Panc1 (cell line): ENCODE results near the gene NFATC2.

Experiments used
- POLR2AphosphoS5 ChIP-seq: IDR thresholded peaks from 2 replicates; pipeline ENCODE4 v1.6.1; 2012; ENCODE audit warnings: mild to moderate bottlenecking, low read depth, low read length, moderate library complexity
- REST ChIP-seq, 2 experiments: IDR thresholded peaks; 2 replicates each; pipeline ENCODE4 v1.6.1; 2011 to 2012; ENCODE audit warnings: low read depth in 2 of 2, control low read depth in 1 of 2, low read length in 1 of 2, mild to moderate bottlenecking in 1 of 2, moderate library complexity in 1 of 2; ENCODE audit not compliant: insufficient read depth in 1 of 2
- SIN3A ChIP-seq: IDR thresholded peaks from 2 replicates; pipeline ENCODE4 v1.6.1; 2012; ENCODE audit warnings: low read depth, mild to moderate bottlenecking, low read length, moderate library complexity, borderline replicate concordance; ENCODE audit not compliant: insufficient read depth
- TCF7L2 ChIP-seq: IDR thresholded peaks from 2 replicates; pipeline ENCODE4 v1.6.1; 2011; ENCODE audit warnings: mild to moderate bottlenecking, low read depth, low read length, inconsistent platforms
- TF ChIP-seq, protein P1 (sequence below): fragments of 450-650 bp; IDR thresholded peaks from 2 replicates; pipeline ENCODE4 v1.5.1; 2017; ENCODE audit warnings: mild to moderate bottlenecking

DNA sequence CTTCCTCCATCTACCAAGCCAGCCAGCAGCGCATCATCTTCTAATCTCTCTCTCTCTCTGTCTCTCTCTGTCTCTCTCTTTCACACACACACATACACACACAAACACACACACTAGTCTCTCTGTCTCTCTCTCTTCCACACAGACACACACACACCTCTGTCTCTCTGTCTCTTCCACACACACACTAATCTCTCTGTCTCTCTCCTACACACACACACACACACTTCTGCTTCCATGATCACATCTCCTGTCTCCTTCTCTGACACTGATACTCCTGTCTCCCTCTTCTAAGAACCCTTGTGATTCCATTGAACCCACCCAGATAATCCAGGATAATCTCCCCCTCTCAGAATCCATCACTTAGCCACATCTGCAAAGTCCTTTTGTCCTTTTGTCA, 181.3 kb downstream of the NFATC2 start:
- no peak for TF ChIP-seq TCF7L2
- TF ChIP-seq SIN3A: no peak
- TF ChIP-seq, protein P1, sequence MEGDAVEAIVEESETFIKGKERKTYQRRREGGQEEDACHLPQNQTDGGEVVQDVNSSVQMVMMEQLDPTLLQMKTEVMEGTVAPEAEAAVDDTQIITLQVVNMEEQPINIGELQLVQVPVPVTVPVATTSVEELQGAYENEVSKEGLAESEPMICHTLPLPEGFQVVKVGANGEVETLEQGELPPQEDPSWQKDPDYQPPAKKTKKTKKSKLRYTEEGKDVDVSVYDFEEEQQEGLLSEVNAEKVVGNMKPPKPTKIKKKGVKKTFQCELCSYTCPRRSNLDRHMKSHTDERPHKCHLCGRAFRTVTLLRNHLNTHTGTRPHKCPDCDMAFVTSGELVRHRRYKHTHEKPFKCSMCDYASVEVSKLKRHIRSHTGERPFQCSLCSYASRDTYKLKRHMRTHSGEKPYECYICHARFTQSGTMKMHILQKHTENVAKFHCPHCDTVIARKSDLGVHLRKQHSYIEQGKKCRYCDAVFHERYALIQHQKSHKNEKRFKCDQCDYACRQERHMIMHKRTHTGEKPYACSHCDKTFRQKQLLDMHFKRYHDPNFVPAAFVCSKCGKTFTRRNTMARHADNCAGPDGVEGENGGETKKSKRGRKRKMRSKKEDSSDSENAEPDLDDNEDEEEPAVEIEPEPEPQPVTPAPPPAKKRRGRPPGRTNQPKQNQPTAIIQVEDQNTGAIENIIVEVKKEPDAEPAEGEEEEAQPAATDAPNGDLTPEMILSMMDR: no peak
- TF ChIP-seq REST (IDR thresholded peaks at IDR 0.05; ENCODE audit: insufficient read depth in 1 of 2, low read depth in 2 of 2, low read length in 1 of 2): no peak
- no peak for TF ChIP-seq POLR2AphosphoS5
